Stimulated activated CD4-positive, alpha-beta T cell treated with anti-CD3 and anti-CD28 coated beads, Interleukin-4, amount 100 ng/mL, for 48 hours (primary cell): Measurements from ENCODE around the gene DCN.

Source experiments
- DNase-seq, 2 donors: peaks; one replicate each; pipeline ENCODE4 v3.0.0-alpha.2; 2020; ENCODE audit warnings: low read depth in 2 of 2

Gene DCN

DNA sequence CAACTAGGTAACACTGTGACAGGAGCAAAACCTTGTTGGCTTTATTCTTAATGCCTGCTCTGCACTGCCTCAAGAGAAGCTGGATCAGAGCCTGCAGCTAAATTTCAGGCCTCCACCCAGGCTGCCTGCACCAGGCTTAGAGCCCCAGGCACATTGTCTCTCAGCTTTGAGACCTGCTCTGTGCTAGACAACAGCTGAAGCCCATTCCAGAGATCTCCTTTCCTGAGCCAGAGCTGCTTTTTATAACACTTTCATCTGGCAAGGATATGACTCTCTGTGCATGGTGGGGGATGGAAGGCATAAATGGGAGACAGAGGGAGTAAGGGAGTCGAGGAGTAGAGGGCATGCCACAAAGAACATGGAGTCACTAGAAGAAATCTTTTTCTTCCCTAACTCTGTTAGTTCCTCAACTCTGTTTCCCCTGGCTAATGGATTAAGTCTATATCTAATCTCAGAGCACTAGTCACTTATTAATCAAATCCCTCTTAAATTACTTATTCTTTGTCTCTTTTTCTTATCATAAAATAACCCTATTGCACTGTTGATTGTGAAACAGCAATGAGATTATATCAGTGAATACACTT, 44.2 kb downstream of the DCN start:
- DNase-seq, result no peak

GRCh38 chr12:91133871-91134270, 48.7 kb downstream of the DCN start:
- DNase-seq, result no peak

- DNase-seq, result no peak
These were observed 52.8 kb downstream of the DCN start for GRCh38 chr12:91129662-91130362.

- no peak for DNase-seq
These were observed 54.9 kb downstream of the DCN start for GRCh38 chr12:91127751-91128150.

GRCh38 chr12:91127306-91127705, 55.3 kb downstream of the DCN start:
- no peak for DNase-seq

GRCh38 chr12:91126516-91126915, 56.1 kb downstream of the DCN start:
- DNase-seq, result no peak

DNA sequence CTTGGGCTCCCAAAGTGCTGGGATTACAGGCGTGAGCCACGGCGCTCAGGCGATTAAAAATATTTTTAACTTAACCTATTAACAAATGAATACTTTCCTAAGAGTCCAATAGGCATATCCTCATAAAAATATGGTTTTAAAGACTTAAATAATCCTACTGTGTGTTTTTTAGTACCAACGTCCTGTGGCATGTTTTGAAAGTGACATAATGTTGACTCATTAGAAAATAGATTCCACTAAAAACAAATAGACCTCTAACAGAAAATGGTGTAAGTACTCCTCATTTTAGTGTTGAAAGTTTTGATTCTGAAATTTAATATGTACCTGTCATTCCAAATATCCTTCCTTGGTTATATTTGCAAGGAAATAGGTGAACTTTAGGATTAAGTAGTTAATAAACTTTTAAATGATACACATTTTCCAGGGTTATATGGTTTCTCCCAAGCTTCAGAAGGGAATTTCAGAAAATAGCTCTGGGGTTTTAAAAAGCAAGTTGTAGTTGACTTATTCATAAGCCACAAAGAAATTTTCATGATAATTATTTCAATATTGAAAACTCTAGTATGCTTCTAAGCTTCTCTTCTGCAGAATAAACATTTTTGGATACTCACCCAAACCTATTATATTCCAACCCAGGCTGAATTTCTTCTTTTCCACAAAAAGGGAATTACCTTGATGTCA, 59.2 kb downstream of the DCN start:
- DNase-seq, result no peak

- no peak for DNase-seq
These were observed 61.8 kb downstream of the DCN start for GRCh38 chr12:91120781-91121180.

GRCh38 chr12:91119089-91119488, 63.5 kb downstream of the DCN start:
- no peak for DNase-seq

GRCh38 chr12:91113621-91114020, 69.0 kb downstream of the DCN start:
- DNase-seq, result no peak

DNA sequence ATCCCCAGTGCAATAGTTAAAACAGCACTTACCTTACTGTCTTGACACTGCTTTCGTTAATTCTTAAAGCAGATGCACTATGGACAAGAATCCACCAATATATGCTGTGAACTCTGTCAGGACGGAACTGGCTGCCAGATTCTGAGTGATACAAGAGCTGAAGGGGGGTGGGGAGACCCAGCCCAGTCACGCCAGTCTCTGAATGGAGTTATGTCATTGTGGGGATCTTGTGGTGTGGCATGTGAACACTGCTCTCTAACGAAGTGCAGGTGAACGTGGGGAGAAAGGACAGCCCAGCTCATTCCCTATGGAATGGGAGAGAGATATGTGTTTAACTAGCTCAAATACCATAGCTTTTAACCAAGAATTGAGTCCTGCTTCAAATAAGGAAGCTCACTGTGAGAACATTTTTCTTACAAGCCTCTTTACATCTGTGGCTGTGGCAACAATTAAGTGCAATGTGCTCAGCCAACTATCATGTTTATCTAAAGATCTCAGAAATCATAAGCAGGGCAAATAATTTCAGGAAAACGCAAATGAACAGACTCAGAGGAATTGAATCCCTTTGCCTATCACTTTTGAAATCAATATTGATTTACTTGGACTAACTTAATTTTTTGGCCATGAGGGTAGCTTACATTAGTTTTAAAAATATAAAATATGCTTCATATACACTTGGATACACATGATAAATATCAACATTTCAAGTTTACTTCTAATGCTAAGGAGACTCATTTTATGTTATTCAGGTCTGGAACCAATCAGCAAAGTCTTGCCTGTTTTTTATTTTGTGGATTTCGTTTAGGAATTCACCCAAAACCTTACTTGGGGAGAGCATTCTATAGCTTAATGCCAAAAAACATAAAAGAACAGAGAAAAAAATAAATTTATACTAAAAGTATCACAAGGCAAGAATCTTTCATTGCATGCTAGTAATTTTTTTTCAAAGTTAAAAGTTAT, 71.0 kb downstream of the DCN start, which contains the start of gene LUM:
Gene LUM, minus strand, starts transcription at position 129 of the 960 bp plus-strand sequence. CDS start 2,515 bp downstream, outside the sequence.
- DNase-seq, result no peak

DNA sequence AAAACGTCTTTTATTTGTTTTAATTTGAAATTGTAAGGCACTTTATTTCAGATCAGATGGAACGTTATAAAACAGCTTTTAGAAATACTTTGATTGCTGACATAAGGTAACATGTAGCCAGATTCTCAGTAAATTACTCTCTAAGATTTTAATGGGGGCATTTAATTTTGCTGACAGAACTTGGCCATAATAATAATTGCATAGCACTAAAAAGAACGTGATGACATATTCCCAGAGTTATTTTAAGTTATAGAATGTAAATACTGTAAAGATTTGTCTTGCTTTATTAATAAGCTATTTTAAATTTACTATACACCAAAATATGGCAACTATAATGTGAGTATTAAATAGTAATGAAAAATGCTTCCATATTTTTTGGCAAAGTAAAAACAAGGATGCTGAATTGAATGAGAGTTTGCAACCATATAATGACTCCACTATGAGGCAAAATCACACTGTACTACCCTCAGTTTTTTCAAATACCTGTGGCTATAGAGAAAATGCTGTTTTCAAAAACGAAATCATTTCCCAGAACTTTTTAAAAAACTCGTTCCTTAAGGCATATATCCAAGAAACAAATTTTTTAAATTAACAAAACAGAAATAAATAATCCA, 72.2 kb downstream of the DCN start:
- no peak for DNase-seq

DNA sequence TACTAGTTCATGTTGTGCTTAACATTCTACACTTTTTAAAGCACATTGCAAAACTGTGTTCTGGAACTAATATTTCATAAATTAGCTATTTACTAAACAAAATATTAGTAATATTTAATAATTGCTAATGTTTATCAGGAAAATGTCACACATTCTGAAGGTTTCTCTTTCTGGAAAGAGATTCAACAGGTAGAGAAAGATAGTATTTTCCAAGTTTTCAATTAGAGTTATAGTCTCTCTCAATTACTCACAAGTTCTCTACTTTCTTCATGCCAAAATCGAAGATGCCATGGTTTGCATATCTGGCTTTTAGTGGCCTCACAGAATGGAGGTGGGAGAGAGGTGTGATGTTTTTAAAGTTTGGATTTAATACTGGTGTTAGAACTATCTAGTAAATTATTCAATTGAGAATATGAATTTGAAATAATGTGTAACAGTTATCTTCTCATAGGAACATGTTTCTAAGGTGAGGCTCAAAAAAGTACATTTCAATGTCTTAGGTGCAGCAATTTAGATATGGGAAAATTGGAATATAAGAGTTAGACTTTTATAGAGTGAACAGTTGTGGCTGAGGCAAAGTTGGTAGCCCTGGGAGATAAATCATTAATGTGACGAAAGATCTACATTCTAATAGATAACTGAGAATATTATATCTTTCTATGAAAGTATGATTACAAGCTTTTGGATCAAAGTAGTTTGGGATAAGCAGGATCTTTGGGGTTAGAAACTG, 72.9 kb downstream of the DCN start:
- no peak for DNase-seq

- peak; percentile 37 to 55 for DNase-seq
These were observed 73.5 kb downstream of the DCN start for GRCh38 chr12:91109148-91109564.

- DNase-seq, result no peak
These were observed 74.3 kb downstream of the DCN start for GRCh38 chr12:91108196-91108755.

DNA sequence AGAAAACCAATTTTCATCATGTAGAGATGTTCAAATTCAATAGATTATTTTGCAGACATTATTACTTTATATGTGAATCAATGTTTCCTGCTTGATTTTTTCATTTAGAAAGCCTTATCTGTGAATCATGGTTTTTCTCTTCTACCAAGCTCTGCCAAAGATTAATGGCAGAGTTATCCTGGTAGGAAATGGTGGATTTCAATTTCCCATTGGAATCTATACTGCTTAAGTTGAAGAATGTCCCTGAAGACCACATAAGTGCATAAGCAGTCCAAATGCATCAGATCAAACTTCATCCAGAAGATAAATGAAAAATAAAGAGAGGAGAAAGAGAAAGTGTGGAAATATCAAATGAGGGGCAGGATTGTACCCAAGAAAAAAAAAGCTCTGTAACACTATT, 76.3 kb downstream of the DCN start:
- DNase-seq, result no peak

GRCh38 chr12:91105807-91106206, 76.8 kb downstream of the DCN start:
- no peak for DNase-seq

GRCh38 chr12:91104812-91105466, 77.7 kb downstream of the DCN start:
- no peak for DNase-seq

DNA sequence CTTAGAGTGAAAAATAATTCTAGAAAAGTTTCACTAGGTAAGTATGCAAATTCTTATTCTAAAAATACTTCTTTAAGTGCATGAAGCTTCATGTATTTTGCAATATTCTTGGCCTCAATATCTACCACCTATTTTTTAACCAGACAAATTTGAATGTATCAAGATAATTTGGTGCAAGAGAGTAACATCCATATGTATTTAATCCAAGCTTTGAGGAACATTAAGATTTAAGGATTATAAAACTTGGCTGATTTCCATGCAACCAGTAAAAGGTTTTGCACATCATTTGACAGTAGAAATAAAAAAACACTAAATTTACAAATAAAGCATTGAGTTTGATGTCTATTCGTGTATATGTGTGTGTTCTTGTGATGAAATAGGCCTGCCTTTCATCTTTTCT, 79.0 kb downstream of the DCN start:
- no peak for DNase-seq

DNA sequence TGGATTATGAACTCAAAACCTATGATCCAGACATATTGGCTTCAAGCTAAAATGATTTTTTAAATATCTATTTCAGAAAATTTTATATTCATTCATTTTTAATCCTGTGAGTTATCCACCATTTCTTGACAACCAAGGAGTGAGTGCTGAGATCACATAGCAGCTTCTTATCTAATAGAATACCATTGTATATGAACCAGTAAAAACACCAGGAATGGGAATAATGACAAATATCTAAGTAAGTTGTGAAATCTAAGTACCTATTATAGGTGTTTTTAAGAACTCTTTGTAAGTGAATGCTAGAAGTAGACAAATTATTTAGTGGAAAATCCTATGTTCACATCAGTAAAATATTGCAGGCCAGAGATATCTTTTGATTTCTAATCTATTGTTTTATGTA, 79.5 kb downstream of the DCN start:
- no peak for DNase-seq
